GM18868 (cell line): ENCODE measurements around the gene SLC25A39.
A peak's percentile ranks its signal among the peaks of the same experiment; 100 is the strongest.
"Not testable (repeated sequence)": the region's sequence is repeated elsewhere in the genome, so short reads cannot be mapped to it uniquely, and the experiment has no call there.

Source experiments
- ATAC-seq: cut with Tn5 transposase; IDR thresholded peaks from one replicate; pipeline ENCODE4 v1.9.1; 2021; ENCODE audit warnings: mild to moderate bottlenecking, moderate library complexity; ENCODE audit not compliant: unreplicated experiment

Gene SLC25A39

DNA sequence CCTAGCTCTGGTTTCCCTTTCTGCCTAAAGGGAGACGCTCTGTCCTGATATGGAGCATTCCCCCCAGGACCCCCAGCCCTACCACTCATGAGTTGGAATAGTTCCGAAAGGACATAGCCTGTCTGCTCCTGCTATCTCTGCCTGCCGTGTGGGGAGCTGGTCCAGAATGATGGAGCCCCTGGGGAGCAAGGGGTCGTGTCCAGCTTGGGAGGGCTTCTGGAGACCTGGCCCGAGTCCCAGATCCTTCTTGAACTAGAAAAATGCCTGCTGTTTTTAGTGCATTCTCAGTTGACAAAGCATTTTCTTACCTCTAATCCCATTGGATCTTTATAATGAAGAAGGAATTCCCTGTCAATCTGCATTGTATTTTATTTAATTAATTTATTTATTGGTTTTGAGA lies 11.3 kb upstream of the SLC25A39 start:
- ATAC-seq, result no peak

DNA sequence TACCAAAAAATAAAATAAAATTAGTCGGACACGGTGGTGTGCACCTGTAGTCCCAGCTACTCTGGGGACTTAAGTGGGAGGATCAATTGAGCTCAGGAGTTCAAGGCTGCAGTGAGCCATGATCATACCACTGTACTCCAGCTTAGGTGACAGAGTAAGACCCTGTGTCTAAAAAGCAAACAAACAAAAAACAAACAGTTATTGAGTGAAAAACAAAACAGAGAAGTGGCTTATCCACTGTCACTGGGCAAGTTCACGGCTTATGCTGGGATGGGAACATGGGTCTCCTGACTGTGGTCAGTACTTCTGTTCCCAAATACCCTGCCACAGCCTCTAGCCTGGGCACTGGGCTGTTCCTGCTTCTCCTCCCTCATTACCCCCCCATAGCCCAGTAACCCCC lies 10.9 kb upstream of the SLC25A39 start:
- ATAC-seq, result no peak

DNA sequence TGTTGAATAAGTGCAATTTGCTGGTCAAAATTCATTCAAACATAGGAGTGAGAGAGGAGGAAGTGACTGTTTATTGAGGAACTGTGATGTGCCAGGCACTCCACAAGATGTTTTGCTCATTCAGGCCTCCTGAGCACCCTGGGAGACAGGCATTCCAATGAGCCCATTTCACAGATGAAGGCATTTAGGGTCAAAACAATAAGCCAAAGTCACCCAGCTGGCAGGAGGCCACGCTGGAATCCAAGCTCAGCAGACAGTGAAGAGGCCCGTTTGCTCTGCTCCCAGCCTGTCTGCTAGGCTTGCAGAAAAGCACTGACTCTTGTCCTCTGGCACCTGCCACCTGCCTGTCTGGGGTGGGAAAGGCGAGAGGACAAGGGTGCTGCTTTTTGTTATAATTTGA lies 10.1 kb upstream of the SLC25A39 start:
- ATAC-seq, result no peak

DNA sequence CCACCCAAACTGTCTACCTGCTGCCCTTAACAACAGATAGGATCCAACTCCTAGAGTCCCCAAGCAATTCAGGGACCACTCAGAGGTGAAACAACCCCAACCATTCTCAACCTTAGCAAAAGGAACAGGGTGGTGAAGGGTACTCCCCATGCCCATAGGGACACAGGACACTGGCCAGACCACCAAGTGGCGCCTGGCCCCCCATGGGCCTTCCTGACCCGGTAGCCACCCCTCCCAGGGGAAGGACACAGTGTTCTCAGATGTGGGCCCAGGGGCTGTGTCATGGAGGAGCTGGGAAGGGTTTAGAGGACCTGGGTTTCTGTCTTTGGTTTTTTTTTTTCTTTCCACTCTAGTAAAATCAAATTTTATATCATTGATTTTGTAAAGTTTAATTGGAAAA lies 9.7 kb upstream of the SLC25A39 start:
- no peak for ATAC-seq

DNA sequence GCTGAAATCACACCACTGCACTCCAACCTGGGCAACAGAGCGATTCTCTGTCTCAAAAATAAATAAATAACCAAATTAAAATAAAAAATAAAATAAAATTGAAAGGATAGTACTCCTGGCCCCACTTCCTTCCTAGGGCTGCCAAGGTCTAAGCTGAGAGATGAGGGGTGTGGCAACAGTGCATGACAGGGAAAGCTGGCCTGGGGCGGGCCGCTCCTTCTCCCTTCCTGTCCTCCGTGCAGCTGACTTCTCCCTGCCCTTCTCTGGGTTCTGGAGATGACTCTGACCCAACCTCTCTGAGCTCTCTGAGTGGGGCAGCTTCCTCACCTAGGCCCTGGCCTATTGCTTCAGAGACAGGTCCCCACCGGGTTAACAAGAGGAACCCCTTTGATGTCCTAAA lies 8.7 kb upstream of the SLC25A39 start:
- ATAC-seq, result no peak

DNA sequence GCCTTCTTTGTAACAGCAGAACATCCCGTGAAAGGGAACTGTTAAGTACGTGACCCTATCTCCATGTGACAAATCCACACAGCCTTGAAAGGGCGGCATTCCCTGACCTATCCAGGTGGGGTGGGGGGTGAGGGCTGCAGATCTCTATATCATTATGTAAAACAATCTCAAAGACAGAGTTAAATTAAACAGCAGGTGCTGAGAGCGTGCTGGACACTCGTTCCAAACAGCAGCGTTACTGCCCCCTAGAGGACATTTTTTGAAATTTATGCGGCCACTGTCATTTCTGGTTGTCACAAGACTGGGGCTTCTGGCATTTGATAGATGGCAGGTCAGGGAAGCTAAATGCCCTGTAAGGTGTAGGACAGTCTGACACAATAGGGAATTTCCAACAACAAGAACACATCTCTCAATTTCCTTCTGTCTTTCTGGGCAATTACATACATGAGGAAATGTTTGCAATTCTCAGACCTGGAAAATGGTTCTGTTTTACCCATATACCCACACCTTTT lies 6.7 kb upstream of the SLC25A39 start:
- ATAC-seq, result no peak

DNA sequence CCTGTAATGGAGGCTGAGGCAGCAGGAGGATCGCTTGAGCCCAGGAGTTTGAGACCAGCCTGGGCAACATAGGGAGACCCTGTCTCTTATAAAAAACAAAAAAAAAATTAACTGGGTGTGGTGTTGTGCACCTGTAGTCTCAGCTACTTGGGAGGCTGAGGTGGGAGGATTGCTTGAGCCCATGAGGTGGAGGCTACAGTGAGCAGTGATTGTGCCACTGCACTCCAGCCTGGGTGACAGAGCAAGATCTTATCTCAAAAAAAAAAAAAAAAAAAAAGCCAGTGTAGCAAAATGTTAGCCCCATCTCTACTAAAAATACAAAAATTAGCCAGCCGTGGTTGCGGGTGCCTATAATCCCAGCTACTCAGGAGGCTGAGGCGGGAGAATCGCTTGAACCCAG lies 5.6 kb upstream of the SLC25A39 start:
- not testable (repeated sequence) for ATAC-seq

DNA sequence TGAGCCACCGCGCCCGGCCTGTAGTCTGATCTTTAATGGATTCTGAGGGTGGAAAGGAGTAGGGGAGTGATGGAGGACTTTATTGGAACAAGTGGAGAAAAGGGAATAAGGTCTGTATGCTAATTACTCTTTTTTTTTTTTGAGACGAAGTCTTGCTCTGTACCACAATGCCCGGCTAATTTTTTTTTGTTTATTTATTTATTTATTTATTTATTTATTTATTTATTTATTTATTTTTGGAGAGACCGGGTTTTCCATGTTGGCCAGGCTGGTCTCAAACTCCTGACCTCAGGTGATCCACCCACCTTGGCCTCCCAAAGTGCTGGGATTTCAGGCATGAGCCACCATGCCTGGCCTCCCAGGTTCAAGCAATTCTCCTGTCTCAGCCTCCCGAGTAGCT lies 4.9 kb upstream of the SLC25A39 start:
- ATAC-seq, result not testable (repeated sequence)

DNA sequence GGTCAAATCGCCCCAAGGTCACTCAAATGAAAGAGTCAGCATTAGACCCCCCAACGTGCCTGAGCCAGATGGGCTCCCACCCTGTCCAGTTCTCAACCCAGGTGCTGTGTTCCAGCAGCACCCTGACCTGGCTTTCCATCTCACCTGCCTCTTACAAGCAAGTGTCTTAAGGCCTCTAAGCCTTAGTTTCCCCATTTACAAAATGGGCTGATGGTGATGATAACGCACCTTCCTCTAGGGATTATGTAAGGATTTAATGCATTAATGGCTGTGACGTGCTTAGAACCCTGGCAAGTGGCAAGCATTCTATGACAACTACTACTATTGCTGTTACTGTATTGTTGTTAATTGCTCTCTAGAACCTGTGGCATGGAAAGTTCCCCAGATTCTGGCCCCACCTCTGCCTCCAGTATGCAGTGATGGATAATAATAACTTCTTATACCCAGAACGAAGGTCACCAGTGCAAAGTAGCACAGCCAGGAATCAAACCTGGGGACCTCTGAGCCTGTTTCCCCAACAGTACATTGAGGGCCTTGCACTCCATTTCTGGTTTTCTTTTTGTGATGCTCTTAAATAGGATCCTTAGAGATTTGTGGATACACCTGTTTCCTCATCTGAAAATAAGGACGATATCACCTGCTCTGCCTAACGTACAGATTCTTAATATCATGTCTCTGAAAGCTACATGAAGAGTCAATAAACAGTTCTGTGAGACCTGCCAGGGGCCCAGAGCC lies 3.3 kb upstream of the SLC25A39 start:
- no peak for ATAC-seq

DNA sequence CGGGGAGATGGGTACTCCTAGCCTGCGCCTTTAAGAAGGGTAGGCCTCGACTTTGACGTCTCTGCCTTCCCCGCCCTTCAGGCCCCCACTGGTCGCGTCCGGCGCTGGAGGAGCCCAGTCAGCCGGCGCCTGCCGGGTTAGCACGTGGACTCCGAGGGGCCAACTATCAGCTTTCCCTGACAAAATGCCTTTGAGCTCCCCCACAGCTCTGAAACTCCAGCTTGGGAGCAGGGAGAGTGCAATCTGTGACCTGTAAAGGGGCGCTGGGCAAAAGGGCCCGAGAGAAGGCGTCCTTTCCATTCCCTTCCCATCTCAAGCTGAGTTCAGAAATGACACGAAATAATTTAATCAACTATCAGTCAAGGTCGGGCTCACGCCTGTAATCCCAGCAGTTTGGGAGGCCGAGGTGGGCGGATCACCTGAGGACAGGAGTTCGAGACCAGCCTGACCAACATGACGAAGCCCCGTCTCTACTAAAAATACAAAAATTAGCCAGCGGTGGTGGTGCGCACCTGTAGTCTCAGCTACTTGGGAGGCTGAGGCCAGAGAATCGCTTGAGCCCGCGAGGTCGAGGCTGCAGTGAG lies 2.3 kb upstream of the SLC25A39 start:
- ATAC-seq, result peak; percentile 51

DNA sequence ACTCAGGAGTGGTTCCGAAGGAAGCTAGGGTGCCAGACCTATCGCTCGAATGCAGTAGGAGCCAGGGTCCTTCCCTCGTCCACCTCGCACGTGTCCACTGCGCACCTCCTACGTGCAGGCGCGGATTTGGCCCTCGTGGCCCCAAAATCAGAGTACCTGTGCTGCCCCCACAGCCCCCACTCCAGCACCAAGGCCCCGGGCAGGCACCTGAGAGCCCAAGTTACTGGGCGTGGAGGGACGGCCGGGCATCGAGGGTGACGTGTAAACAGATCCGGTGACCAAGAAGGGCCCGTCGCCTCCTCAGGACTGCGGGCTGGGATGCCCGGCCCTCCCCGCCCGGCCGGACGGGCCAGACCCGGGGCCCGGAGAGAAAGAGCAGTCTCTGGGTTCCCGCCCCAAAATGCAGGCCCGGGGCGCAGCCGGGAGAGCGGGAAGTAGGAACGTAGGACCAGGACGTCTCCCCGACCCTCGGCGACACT lies 492 bp downstream of the SLC25A39 start:
- no peak for ATAC-seq

DNA sequence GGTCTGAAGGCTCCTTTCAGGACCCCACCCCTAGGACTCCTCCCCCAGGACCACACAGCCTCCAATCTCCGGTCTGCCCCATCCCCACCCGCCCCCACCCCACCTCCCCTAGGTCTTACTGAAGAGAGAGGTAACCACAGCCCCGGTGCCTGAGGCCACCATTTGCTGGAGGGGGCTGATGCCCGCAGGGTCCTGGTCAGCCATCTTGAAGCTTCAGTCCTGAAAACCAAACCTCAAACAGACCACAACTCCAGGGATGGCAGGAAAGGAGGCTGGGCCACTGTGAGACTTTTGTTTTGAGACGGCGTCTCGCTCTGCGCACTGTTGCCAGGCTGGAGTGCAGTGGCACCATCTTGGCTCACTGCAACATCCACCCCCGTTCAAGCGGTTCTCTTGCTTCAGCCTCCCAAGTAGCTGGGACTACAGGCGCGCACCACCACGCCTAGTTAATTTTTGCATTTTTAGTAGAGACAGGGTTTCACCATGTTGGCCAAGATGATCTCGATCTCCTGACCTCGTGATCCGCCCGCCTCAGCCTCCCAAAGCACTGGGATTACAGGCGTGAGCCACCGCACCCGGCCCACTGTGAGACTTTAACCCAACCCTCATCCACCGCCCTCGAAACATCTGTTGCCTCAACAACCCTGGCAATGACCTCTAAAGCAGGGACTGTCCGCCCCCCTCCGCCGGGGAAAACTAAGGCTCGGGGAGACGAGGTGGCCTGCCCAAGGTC lies 1.1 kb downstream of the SLC25A39 start:
- ATAC-seq, result no peak

DNA sequence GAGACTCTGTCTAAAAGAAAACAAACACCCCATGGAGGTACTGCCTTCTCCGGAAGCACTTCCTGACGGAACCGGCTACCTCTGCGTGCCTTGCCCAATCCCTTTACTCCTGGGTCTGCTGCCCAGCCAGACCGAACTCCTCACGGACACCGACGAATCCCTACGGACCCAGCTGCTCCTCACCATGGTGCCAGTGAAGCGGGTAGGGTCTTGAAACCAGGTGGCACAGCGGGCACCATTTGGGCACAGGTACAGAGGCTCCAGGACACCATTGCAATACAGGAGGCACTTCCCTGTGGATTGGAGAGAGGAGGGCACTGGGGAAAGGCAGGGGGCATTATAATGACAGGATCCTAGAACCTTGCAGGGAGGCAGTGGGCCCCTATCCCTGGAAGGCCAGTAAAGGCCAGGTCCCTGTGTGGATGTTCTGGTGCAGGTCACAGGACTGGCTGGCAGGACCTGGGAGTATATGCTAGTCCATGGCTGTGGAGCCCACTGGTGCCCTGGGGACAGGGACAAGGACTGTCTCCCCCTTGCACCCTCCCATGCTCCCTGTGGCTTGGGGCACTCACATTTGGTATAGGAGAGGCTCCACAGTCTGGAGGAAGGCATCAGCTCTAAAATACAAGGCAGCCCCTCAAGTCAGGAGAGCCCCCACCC lies 2.3 kb downstream of the SLC25A39 start:
- ATAC-seq, result no peak

DNA sequence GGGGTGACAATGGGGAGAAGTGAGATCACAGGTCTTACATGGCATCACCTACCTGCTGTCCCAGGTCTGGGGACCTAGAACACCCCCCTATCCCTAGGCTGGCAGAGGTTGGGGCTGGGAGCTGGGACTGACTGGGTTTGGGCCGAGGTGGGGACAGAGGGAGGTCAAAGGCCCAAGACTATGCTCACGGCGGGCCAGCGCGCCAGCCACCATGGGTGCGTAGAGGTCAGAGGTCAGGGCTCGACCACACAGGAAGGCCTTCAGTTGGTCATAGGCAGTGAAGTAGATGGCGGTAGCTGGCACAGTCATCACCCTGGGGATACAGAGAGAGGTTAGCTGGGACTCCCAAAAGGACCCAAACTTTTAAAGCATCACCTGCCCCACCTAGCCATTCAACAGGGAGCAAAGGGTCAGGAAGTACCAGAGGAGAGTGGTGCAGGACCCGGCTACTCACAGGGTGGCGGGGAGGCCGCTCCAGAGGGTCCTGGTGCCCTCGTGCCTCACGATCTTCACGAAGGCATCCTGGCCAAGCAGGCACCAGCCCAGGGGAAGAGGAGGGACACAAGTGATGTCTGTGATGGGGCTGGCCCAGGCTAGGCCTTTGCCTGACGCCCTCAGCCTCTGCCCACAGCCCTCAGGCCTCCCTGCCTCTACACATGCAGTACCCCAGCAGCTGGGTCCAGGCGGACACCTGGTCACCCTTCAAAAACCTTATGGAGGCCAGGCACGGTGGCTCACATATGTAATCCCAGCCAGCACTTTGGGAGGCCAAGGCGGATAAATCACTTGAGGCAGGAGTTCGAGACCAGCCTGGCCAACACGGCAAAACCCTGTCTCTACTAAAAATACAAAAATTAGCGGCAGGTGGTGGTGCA lies 3.1 kb downstream of the SLC25A39 start:
- no peak for ATAC-seq

DNA sequence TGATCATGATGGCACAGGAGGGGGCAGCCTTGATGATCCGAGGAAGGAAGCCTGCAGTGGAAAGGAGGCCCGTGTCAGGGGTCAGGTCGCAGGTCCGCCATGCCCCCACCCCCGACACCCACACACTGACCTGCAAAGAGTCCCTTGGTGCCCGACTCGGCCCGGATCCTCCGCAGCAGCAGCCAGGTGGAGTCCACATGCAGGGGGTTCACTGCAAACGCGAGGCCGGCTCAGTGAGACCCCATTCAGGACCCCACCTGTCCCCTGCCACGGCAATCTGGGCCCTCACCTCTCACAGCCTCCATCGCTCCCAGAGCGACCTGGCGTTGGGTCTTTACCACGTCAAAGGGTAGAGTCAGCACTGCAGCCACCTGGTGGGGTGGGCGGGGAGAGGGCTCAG lies 4.6 kb downstream of the SLC25A39 start:
- no peak for ATAC-seq

DNA sequence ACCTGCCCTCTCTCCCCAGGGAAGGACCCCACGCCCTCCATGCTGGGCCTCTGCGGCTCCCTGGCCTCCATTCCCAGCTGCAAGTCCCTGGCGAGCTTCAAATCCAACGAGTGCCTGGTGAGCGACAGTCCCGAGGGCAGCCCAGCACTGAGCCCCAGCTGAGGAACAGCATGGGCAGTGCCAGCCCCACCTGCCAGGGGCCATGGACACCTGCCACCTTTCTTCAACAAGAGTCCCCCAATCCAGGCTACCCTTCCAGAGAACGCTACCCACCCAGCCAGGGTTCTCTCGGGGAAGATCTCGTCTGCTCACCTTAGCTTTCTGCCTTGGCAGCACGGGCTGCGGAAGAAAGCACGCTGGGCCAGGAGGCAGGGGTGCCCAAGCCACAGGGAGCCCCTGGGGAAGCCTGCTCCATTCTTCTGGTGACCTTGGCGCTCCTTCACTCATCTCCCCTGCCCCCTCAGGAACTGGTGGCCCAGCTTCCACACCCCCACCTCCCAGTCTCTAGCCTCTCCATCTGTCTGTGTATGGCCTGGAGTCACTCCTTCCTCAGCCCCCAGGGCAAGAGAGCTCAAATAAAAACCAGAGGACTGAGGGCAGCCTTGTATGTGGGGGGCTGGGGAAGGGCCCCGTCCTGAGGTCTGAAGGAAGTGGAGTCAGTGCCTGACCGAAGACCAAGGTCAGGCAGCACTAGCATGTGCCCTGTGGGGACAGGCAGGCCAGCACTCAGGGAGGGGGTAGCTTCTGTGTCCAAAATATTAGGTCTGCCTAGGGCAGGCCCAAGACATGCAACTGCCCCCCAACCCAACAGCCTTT lies 6.3 kb downstream of the SLC25A39 start:
- no peak for ATAC-seq

DNA sequence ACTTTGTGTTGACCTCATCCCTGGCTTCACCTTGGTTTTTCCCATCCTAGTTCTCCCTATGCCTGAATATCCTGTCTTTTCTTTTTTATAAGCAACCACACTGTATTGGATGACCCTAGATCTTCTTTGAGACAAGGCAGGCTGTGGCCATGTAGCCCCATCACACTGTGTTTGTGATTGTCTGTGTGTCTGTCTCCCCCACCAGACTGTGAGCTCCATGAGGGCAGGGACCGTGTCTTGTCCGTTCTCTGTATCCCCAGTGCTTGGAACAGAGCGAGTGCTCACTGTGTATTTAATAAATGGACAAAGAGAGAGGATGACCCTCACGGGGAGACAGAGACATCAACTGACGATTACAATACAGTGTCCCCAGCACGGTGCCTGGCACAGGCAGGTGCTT lies 7.1 kb downstream of the SLC25A39 start:
- no peak for ATAC-seq

DNA sequence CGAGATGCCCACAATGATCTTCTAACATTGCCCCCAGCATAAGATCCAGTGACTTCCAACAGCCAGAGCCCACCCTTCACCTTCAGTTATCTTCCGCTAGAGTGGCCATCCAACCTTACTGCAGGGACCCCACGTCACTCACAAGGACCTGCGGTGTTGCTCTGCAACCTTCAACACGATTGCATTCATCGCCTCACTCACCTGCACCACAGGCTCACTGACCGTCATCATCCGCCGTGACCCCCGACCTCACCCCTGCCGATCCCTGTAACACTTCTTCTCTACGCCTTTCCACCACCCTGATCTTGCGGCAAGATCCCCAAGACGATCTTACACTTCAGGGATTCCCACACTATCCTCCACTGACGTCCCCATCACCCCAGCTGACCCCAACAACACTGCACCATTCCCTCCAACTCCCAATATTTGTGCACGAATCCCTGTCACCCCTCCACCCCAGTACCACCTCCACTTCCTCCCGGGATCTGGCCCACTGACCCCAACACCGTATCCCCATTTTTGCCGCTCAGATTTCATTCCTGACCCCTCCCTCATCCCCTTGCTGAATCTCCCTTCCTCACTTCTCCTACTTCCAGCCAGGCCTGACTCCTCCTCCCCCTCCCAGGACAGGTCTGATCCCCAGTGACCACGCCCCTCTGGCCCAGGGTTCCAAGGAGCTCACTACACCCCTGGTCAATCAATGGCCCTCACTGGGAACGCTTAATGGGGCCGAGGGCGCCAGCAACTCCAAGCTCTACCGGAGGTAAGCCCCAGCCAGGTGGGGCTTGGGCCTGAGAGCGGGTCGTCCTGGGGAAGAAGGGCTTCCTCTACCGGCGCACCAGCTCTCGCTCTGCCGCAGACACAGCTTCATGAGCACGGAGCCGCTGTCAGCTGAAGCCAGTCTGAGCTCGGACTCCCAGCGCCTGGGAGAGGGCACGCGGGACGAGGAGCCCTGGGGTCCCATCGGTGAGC lies 8.6 kb downstream of the SLC25A39 start:
- ATAC-seq, result no peak
